ENCODE data around the gene RPN2.

DNA sequence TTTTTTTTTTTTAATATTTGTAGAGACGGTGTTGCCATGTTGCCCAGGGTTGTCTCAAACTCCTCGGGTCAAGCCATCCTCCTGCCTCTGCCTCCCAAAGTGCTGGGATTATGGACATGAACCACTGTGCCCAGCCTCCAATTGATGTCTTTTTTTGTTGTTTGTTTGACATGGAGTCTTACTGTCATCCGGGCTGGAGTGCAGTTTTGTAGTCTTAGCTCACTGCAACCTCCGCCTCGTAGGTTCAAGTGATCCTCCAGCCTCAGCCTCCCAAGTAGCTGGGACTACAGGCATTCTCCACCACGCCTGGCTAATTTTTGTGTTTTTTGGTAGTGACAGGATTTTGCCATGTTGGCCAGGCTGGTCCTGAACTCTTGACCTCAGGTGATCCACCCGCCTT lies 9.7 kb downstream of the RPN2 start:
- no peak for TF ChIP-seq POLR2A (IDR thresholded peaks at IDR 0.05)
- TF ChIP-seq, protein P1, sequence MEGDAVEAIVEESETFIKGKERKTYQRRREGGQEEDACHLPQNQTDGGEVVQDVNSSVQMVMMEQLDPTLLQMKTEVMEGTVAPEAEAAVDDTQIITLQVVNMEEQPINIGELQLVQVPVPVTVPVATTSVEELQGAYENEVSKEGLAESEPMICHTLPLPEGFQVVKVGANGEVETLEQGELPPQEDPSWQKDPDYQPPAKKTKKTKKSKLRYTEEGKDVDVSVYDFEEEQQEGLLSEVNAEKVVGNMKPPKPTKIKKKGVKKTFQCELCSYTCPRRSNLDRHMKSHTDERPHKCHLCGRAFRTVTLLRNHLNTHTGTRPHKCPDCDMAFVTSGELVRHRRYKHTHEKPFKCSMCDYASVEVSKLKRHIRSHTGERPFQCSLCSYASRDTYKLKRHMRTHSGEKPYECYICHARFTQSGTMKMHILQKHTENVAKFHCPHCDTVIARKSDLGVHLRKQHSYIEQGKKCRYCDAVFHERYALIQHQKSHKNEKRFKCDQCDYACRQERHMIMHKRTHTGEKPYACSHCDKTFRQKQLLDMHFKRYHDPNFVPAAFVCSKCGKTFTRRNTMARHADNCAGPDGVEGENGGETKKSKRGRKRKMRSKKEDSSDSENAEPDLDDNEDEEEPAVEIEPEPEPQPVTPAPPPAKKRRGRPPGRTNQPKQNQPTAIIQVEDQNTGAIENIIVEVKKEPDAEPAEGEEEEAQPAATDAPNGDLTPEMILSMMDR (IDR thresholded peaks at IDR 0.05 in 8 of 11, conservative IDR thresholded peaks at IDR 0.05 in 3 of 11) = no peak
